ENCODE results near the gene RARB.

DNA sequence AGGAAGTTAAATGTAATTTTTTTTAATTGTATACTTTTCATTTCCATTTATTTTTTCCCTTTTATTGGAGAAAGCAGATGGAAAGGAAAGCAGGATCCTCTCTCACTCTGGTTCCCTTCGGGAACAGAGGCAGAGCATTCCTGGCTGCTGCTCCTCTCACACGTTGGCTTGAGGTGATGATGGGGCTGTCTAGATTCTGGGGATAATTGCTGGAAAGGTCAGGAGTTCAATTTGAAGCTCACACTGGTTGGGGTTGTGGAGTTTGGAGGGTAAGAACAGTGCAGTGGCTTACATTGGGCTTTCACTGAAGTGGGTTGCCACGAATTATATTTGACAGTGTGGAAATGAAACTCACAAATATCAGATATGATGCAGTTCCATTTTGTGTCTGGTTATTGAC lies 57.6 kb downstream of the RARB start:
- TF ChIP-seq, protein P1, sequence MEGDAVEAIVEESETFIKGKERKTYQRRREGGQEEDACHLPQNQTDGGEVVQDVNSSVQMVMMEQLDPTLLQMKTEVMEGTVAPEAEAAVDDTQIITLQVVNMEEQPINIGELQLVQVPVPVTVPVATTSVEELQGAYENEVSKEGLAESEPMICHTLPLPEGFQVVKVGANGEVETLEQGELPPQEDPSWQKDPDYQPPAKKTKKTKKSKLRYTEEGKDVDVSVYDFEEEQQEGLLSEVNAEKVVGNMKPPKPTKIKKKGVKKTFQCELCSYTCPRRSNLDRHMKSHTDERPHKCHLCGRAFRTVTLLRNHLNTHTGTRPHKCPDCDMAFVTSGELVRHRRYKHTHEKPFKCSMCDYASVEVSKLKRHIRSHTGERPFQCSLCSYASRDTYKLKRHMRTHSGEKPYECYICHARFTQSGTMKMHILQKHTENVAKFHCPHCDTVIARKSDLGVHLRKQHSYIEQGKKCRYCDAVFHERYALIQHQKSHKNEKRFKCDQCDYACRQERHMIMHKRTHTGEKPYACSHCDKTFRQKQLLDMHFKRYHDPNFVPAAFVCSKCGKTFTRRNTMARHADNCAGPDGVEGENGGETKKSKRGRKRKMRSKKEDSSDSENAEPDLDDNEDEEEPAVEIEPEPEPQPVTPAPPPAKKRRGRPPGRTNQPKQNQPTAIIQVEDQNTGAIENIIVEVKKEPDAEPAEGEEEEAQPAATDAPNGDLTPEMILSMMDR (CRISPR knock-in tag; IDR thresholded peaks at IDR 0.05): no peak
- TF ChIP-seq POLR2A (IDR thresholded peaks at IDR 0.05; ENCODE audit: insufficient read depth in 1 of 2, low read depth in 2 of 2, low read length in 2 of 2): no peak
- no peak for TF ChIP-seq POLR2AphosphoS5 (IDR thresholded peaks at IDR 0.05; ENCODE audit: low read depth, low read length)

Measured in HepG2 (cell line).